HG02981 (cell line): ENCODE measurements around the gene CRY1.
"Not testable (repeated sequence)": the region's sequence is repeated elsewhere in the genome, so short reads cannot be mapped to it uniquely, and the experiment has no call there.

Source experiments
- ATAC-seq: cut with Tn5 transposase; IDR thresholded peaks from one replicate; pipeline ENCODE4 v1.9.1; 2021; ENCODE audit warnings: mild to moderate bottlenecking, moderate library complexity; ENCODE audit not compliant: unreplicated experiment

Gene CRY1

DNA sequence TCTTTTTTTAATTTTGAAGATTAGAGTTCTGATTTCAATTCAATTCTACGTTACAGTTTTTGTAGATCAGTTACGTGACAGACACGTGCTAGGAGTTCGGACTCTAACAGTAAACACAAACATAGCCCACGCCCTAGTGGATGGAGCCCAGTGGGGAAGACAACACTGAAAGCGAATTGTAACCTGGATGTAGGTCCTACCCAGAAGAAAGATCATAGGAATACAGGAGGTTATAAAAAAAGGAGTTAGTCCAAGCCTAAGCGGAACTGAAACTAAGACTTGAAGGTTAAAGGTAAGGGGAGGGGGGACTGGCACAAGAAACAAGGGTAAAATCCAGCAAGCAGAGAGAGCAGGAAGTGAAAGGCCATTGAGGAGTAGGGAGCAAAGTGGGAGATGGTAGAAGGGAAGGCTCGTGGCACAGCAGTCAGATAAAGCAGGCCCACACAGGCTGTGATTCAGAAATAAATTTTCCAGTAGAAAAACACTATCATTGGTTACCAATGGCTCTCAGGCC lies 15.7 kb upstream of the CRY1 start:
- no peak for ATAC-seq

DNA sequence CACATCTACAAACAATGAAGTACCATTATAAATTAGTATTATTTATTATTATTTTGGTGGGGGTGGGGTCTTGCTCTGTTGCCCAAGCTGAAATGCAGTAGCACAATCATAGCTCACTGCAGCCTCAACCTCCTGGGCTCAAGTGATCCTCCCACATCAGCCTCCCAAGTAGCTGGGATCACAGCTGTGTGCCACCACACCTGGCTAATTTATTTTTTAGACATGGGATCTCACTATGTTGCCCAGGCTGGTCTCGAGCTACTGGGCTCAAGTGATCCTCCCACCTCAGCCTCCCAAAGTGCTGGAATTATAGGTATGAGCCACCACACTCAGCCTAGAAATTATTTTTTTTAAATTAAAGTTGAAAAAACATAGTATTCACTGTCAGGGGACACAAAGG lies 15.0 kb upstream of the CRY1 start:
- ATAC-seq, result not testable (repeated sequence)

GRCh38 chr12:107107381-107107780 lies 14.0 kb upstream of the CRY1 start:
- no peak for ATAC-seq

GRCh38 chr12:107106241-107107025 lies 13.1 kb upstream of the CRY1 start:
- no peak for ATAC-seq

DNA sequence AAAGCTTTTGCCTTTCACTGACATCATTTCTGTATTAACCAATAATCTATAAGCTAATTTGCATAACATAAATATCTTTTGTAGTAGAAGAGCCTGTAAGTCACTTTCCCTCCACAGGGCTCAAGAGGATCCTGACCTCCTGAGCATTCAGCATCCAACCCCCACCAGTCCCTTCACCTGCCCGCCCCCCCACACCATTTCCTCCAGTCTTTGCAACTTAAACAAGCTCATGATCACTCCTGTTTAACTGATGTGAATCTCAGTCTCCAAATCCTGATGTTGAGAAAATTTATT lies 12.0 kb upstream of the CRY1 start:
- no peak for ATAC-seq

- ATAC-seq, result no peak
These were observed 10.2 kb upstream of the CRY1 start for GRCh38 chr12:107103516-107103915.

GRCh38 chr12:107103097-107103496 lies 9.7 kb upstream of the CRY1 start:
- no peak for ATAC-seq

DNA sequence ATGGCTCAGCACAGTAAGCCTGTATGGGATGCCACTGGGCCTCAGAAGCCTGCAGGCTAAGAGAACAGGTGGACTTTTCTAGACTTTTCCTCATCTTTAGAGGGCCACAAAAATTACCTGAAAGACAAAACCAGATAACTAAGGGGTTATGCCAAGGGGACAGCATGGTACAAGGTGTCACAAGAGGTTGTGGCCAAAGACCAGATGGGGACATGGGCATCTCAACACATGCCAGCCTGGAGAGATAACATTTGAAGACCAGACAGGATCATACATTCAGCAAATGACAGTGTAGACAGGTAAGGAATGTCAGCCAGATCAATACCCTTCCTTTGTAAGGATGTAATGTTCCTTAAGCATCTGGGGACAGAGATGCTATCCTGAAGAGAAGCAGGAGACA lies 8.9 kb upstream of the CRY1 start:
- no peak for ATAC-seq

- no peak for ATAC-seq
These were observed 8.3 kb upstream of the CRY1 start for GRCh38 chr12:107101651-107102050.

DNA sequence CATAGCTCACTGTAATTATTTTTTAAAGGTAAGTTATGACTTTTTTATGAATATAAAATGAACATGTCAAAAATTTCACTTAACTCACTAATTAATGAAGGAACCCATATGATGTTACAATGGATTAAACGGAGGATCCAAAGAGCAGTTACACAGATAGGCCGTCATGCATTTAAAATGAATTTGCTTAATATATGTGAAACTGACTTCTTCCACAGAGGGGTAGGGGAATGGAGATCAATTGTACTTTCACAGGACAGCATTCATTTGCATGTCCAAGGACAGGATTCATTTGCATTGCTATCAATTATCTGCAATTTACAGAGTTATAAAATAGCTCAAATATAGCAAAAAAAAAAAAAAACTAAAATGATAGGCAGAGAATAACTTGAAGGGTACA lies 6.6 kb upstream of the CRY1 start:
- ATAC-seq, result no peak

GRCh38 chr12:107096571-107096970 lies 3.2 kb upstream of the CRY1 start:
- ATAC-seq, result no peak

GRCh38 chr12:107094183-107094448 lies 767 bp upstream of the CRY1 start:
- ATAC-seq, result no peak

DNA sequence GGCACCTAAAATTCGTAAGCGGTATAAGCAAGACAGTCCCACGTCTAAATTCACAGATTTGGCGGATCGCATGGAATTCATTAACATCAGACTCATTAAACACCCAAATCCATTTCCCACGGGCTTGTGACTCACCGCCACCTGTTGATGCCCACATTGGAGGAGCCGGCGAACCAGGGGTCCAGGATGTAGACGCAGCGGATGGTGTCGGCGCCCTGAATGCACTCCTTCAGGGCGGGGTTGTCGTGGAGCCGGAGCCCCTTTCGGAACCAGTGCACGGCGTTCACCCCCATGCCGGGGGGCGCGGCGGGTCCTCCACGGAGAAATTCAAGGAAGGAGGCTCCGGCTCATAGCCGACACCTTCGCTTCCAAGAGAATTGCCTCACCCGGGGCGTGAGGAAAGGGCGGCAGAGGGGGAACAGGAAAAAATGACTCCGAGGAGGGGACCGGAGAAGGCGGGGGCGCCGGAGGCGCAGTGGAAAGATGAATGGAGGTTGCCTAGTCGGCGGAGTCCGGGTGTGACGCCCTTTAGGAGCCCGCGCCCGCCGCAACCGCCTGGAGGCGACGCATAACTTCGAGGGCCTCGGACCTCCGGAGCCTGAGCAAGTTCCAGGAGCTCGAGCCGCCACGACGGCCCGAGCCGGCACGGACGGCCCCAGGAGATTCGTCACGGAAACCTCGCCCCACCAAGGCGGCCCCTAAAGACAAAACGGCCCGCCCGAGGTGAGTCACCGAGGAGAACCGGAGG lies 506 bp downstream of the CRY1 start:
- peak; percentile 28 for ATAC-seq

DNA sequence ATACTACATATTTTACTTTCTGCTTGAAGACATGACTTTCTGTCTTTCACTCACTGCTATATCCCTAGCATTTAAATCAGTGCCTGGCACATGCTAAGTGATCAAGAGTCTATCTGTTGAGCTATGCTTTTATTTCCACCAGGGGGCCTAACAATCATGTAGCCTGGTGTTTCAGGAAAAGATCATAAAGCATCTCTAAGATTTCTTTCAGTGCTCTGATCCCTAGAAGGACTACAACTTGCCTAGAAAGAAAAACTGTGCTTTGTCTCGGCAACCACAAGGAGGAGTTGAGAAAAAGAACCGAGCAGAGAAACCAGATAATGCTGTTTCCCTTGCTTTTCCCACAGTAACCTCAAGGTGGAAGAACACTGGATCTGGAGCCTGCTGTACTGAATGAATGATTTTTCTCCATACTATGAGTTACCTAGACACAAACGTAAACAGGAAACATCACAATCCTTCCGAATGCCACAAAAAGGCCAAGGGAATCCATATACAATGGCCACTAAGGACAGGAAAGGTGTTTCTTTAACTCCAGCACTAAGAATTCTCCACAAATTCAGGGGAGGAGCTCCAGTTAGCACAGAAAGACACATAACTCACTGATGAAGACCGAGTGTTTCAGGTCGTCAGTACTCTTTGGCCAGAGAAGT lies 1.2 kb downstream of the CRY1 start:
- ATAC-seq, result no peak

DNA sequence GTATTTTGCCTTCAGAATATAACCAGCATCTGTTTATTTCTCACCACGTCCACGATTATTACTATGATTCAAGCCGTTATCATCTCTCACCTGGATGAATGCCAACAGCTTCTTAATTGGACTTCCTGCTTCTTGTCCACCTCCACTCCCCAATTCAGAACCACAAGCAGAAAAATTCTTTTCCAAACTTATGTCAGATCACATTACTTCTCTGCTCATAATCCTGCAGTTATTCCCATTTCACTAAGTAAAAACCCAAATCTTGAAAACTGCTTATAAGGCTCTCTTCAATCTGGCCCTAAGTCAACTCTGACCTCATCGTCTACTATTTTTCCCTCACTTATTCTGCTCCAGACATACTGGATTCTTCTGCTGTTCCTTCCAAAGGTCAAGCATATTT lies 2.0 kb downstream of the CRY1 start:
- ATAC-seq, result no peak

DNA sequence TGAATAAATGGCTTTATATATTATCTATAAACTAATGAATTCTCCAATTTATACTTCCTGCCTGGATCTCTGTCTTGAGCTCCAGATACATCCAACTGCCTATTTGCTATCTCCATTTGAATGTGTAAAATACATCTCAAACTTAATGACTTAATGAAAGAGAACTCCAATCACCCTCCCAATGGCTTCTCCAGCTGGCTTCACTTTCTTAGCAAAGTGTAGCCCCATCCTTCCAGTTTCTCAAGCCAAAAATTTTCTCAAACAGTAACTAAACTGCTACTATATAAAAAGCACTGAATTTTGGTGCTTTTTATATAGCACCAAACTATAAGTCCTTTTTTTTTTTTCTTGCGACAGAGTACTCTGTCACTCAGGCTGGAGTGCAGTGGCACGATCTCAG lies 2.6 kb downstream of the CRY1 start:
- ATAC-seq, result no peak

- no peak for ATAC-seq
These were observed 4.4 kb downstream of the CRY1 start for GRCh38 chr12:107088912-107089311.

DNA sequence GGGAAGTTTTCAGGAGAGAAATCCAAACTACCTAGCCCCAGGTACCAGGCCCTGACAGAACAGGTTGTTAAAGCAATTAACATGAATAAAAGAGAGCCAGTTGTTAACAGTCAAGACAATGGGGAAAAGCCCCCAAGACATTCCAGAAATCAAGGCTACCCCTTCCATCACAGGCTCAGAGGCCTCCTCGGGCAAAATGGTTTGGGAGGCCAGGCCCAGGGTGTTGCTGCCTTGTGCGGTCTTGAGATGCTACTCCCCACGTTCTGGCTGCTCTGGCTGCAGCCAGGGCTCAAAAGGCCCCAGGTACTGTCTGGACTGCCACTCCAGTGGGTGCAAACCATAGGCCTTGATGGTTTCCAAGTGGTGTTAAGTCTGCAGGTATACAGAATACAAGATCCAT lies 7.0 kb downstream of the CRY1 start:
- no peak for ATAC-seq

DNA sequence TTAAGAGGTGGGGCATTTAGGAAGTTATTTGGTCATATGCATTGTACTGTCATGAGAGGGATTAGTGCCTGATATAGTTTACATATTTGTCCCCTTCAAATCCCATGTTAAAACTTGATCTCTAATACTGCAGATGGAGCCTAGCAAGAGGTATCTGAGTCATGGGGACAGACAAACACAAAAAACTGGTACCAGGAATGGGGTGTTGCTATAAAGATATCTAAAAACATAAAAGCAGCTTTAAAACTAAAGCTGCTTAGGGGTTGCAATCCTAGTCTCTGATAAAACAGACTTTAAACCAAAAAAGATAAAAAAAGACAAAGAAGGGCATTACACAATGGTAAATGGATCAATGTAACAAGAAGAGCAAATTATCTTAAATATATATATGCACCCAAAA lies 11.6 kb downstream of the CRY1 start:
- no peak for ATAC-seq

GRCh38 chr12:107080299-107080698 lies 13.1 kb downstream of the CRY1 start:
- ATAC-seq, result no peak

DNA sequence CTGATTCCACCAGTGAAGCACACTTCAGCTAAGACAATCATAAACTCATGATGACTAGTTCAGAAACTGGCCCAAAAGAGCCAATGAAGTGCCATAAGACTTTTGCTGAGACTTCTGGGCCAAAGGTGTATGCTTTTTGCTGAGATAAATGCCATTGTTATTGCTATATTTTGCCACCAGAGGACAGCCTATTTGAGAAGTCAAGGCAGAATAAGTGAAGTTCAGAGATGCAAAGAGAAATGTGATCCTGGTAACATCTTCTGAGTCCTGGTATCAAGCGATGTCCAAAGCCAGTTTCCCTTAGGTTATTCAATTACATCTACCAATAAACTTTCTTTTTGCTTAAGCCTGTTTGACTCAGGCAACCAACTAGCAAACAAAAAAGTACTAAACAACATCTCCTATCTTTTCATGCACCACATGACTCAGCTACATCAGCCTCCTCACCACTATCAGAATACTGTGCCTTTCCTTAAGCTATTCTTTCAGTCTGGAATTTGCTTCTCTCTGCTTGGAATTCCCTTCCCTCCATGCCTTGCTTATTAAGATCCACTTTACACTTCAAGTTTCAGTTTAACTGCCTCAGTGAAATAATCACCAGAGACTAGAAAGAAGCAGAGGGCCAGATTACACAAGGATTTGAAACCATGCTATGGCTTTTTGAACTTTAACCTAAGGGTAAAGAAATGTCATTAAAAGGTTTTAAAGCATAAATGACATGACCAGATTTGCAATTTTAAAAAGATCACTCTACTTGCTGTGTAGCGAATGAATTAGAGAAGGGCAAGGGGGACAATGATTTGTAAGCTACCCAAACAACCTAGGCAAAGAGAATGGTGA lies 14.0 kb downstream of the CRY1 start:
- ATAC-seq, result no peak
